ENCODE results near the gene BUD13.

GRCh38 chr11:116715383-116715782 is 57.4 kb downstream of the BUD13 start:
- TF ChIP-seq CTCF (IDR thresholded peaks at IDR 0.05; ENCODE audit: low read length) (no peak), EZH2phosphoT487 (IDR thresholded peaks at IDR 0.05; ENCODE audit: low read length) (no peak)
